22Rv1 (cell line): ENCODE results near the gene STAG2.
A peak's percentile ranks its signal among the peaks of the same experiment; 100 is the strongest.

ENCODE experiments used
- H3K27ac ChIP-seq: fragments of 450-650 bp; 2 replicates; pipeline ENCODE4 v1.5.1; 2017
- ZFX ChIP-seq: fragments of 450-650 bp; IDR thresholded peaks from 2 replicates; pipeline ENCODE4 v1.6.1; 2017; ENCODE audit warnings: antibody characterized with exemption, borderline replicate concordance
- TF ChIP-seq, protein P1 (sequence below): fragments of 450-650 bp; IDR thresholded peaks from 2 replicates; pipeline ENCODE4 v1.5.1; 2017; ENCODE audit warnings: mild to moderate bottlenecking

Gene STAG2

GRCh38 chrX:123962794-123963373 lies 1.4 kb downstream of the STAG2 start:
- peak overlapping the region; percentile 96 for H3K27ac ChIP-seq
- TF ChIP-seq, protein P1, sequence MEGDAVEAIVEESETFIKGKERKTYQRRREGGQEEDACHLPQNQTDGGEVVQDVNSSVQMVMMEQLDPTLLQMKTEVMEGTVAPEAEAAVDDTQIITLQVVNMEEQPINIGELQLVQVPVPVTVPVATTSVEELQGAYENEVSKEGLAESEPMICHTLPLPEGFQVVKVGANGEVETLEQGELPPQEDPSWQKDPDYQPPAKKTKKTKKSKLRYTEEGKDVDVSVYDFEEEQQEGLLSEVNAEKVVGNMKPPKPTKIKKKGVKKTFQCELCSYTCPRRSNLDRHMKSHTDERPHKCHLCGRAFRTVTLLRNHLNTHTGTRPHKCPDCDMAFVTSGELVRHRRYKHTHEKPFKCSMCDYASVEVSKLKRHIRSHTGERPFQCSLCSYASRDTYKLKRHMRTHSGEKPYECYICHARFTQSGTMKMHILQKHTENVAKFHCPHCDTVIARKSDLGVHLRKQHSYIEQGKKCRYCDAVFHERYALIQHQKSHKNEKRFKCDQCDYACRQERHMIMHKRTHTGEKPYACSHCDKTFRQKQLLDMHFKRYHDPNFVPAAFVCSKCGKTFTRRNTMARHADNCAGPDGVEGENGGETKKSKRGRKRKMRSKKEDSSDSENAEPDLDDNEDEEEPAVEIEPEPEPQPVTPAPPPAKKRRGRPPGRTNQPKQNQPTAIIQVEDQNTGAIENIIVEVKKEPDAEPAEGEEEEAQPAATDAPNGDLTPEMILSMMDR = no peak
- no peak for TF ChIP-seq ZFX

- TF ChIP-seq, protein P1 = no peak
- no peak for TF ChIP-seq ZFX
- peak overlapping the region; percentile 96; the same call in 1 of the 2 replicates for H3K27ac ChIP-seq
These were observed 2.8 kb downstream of the STAG2 start for GRCh38 chrX:123964156-123964834.

GRCh38 chrX:123965712-123966111 lies 4.2 kb downstream of the STAG2 start:
- no peak overlapping the region for H3K27ac ChIP-seq
- TF ChIP-seq, protein P1 = no peak
- no peak for TF ChIP-seq ZFX

- no peak overlapping the region for H3K27ac ChIP-seq
- TF ChIP-seq ZFX = no peak
- TF ChIP-seq, protein P1 = no peak
These were observed 6.0 kb downstream of the STAG2 start for GRCh38 chrX:123967497-123967896.

DNA sequence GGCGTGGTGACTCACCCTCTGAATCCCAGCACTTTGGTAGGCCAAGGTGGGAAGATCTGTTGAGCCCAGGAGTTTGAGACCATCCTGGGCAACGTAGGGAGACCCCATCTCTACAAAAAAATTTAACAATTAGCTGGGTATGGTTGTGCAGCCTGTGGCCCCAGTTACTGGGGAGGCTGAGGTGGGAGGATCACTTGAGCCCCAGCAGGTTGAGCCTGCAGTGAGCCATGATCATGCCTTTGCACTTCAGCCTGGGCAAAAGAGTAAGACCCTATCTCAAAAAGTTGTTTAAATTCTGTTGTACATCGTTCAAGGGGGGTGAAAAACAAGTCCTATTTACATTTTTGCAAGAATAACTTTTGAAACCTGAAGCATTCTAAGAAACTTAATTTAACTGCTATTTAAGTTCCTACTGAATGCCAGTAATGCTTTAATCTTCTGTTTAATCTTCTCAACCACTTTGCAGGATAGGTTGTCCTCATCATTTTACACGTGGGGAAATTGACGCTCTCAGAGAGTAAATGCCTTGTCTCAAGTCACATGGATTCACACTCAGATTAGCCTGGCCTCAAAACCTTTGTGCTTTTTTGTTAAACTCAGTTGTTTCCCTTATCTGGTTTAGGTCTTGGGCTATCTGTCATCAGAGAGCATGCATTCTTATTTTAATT lies 7.0 kb downstream of the STAG2 start:
- no peak overlapping the region for H3K27ac ChIP-seq
- TF ChIP-seq, protein P1 = no peak
- no peak for TF ChIP-seq ZFX

DNA sequence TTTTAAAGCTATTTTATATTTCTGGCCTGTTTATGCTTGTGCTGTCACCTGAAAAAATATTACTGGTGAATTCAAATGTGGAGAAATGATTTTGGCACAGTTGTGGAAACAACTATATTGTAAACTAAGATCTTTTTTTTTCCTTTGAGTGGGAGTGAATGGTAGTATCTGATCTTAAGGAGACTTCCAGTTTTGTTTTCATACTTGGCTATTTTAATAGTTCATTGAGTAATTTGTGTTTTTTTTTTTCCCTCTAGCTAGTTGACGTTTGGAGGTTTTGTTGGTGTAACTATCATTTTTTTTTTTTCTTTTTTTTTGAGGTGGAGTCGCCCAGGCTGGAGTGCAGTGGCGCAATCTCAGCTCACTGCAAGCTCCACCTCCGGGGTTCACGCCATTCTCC lies 10.5 kb downstream of the STAG2 start:
- no peak for TF ChIP-seq ZFX
- TF ChIP-seq, protein P1 = no peak
- H3K27ac ChIP-seq = no peak overlapping the region

GRCh38 chrX:123973921-123974320 lies 12.4 kb downstream of the STAG2 start:
- H3K27ac ChIP-seq = no peak overlapping the region
- TF ChIP-seq, protein P1 = no peak
- no peak for TF ChIP-seq ZFX
